ENCODE results near the gene RPS21. TPM values are rescaled to one million over a fixed set of nuclear protein-coding genes. Genes with fewer than 3 reads are reported as not detected.

Gene RPS21
- total and polyA plus RNA-seq, 4 donors, result 278 to 1,588 (median 439) TPM

DNA sequence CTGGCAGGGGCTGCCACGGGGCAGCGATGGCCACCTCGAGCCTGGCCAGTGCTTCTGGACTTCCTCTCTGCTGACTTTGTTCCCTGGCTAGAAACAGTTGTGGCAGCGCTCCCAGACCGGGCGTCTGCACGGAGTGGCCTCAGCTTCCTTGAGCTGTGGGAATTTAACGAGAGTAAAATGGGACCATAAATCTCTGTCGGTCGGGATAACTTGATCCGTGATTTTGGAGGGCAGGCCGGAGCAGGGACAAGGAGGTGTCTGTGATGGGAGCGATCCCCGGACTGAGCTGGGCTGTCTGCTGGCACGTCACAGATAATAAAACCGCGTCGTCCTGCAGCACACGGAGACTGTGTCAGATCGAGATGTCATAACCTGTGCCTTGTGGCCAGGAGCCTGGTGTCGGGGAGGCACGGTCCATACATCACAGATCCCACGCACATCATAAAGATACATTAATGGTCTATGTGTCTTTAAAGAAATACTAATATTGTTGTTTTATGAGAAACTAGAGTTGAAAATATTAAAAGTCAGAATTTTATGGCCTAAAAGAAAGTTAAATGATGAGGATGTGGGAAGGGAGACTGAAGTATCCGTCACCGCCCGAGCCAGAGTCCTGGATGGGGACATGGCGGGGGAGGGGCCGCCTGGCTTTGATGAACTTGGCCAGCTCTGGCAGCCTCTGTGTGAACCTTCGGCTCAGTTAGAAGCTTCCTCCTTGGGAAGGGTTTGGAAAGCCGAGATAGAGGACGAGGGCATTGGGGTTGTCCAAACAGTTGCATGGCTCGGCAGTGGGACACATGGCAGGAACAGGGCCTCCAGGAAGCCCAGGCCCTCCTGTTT, 47.0 kb downstream of the RPS21 start:
- no peak for TF ChIP-seq HNF4A (conservative IDR thresholded peaks at IDR 0.05)
- TF ChIP-seq RXRA (IDR thresholded peaks at IDR 0.05), result peak in 1 of 2 donors; percentile 28
- Histone ChIP-seq H3K4me1 (ENCODE audit: control insufficient read depth in 4 of 4, insufficient read depth in 4 of 4, low read length in 3 of 4) (no peaks in the 10 kb centered on the region), H3K36me3 (ENCODE audit: control insufficient read depth in 4 of 4, insufficient read depth in 3 of 4, low read depth in 1 of 4, low read length in 3 of 4) (no peaks in the 10 kb centered on the region), H3K9ac (ENCODE audit: low read depth in 1 of 2, low read length in 2 of 2) (no peak overlapping the region), H3K9me3 (ENCODE audit: control insufficient read depth in 4 of 4, low read length in 3 of 4) (no peaks in the 10 kb centered on the region), H3K4me3 (ENCODE audit: low read depth in 1 of 3, low read length in 3 of 3) (no peak overlapping the region), H3K27ac (ENCODE audit: low read depth in 1 of 2, low read length in 2 of 2) (no peak overlapping the region), H3K27me3 (ENCODE audit: control insufficient read depth in 4 of 4, insufficient read depth in 4 of 4, low read length in 3 of 4) (peaks cover 0 to 3% (median 0%) of the 10 kb centered on the region in 4 donors)
- DNase-seq (ENCODE audit: low spot score), result no peak
- WGBS, result 49% methylated on average over 32 of the region's 32 CpGs

DNA sequence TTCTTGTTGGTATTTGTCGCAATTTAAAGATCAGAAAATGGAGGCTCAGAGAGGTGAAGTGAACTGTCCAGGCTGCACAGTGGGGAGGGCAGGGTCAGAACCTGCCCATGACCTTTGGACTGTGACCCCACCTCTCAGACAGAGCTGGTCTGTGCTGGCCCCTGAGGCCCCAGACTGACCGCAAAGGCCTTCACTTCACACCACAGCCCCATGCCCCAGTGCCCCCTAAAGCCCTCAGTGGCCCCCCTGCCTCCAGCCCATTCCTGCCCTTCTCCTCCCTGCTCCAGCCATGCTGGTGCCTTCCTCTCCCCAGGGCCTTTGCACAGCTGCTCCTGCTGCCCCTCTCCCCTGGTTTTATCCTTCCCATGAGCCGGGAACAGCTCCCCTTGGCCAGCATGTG, 49.8 kb downstream of the RPS21 start:
- H3K9ac ChIP-seq (ENCODE audit: low read depth in 1 of 2, low read length in 2 of 2), result no peak overlapping the region
- H3K4me1 ChIP-seq (ENCODE audit: control insufficient read depth in 4 of 4, insufficient read depth in 4 of 4, low read length in 3 of 4), result no peaks in the 10 kb centered on the region
- no peaks in the 10 kb centered on the region for H3K9me3 ChIP-seq (ENCODE audit: control insufficient read depth in 4 of 4, low read length in 3 of 4)
- H3K27me3 ChIP-seq (ENCODE audit: control insufficient read depth in 4 of 4, insufficient read depth in 4 of 4, low read length in 3 of 4), result peaks cover 0 to 3% (median 0%) of the 10 kb centered on the region in 4 donors
- H3K4me3 ChIP-seq (ENCODE audit: low read depth in 1 of 3, low read length in 3 of 3), result no peak overlapping the region
- DNase-seq (ENCODE audit: low spot score), result no peak
- no peaks in the 10 kb centered on the region for H3K36me3 ChIP-seq (ENCODE audit: control insufficient read depth in 4 of 4, insufficient read depth in 3 of 4, low read depth in 1 of 4, low read length in 3 of 4)
- 84% methylated on average over 3 of the region's 3 CpGs for WGBS
- no peak overlapping the region for H3K27ac ChIP-seq (ENCODE audit: low read depth in 1 of 2, low read length in 2 of 2)
- TF ChIP-seq, protein P1, sequence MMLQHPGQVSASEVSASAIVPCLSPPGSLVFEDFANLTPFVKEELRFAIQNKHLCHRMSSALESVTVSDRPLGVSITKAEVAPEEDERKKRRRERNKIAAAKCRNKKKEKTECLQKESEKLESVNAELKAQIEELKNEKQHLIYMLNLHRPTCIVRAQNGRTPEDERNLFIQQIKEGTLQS (IDR thresholded peaks at IDR 0.05), result no peak
- no peak for TF ChIP-seq RAD21 (IDR thresholded peaks at IDR 0.05)
- TF ChIP-seq HNF4A (conservative IDR thresholded peaks at IDR 0.05), result no peak
- TF ChIP-seq SP1 (IDR thresholded peaks at IDR 0.05), result no peak
- no peak for TF ChIP-seq HNF4G (IDR thresholded peaks at IDR 0.05)
- no peak for TF ChIP-seq NR2F2 (IDR thresholded peaks at IDR 0.05)
- no peak for TF ChIP-seq EGR1 (IDR thresholded peaks at IDR 0.05; ENCODE audit: low read depth in 2 of 2)
- no peak for TF ChIP-seq FOXA1 (IDR thresholded peaks at IDR 0.05)
- TF ChIP-seq TAF1 (conservative IDR thresholded peaks at IDR 0.05), result no peak

DNA sequence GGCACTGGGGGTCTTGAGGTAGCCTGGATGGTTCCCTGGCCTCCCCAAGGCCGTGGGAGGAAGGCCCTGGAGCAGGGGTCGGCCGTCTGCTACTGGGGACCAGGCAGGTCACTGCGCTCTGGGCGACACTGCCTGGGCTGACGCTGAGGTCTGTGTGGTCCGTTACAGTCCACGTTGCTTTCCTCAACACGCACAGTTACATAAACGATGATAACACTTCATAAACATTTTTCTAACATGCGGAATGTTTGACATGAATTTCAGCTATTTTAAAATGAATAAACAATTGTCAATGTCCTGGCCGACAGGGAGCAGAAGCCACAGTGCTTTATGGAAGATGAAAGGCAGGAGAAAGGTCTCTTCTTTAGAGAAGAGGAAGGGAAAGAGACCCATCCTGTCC, 50.6 kb downstream of the RPS21 start:
- peaks cover 0 to 3% (median 1%) of the 10 kb centered on the region in 4 donors for H3K27me3 ChIP-seq (ENCODE audit: control insufficient read depth in 4 of 4, insufficient read depth in 4 of 4, low read length in 3 of 4)
- WGBS, result 69% methylated on average over 12 of the region's 12 CpGs
- DNase-seq (ENCODE audit: low spot score), result no peak
- no peaks in the 10 kb centered on the region for H3K36me3 ChIP-seq (ENCODE audit: control insufficient read depth in 4 of 4, insufficient read depth in 3 of 4, low read depth in 1 of 4, low read length in 3 of 4)
- H3K27ac ChIP-seq (ENCODE audit: low read depth in 1 of 2, low read length in 2 of 2), result no peak overlapping the region
- no peak overlapping the region for H3K4me3 ChIP-seq (ENCODE audit: low read depth in 1 of 3, low read length in 3 of 3)
- H3K9me3 ChIP-seq (ENCODE audit: control insufficient read depth in 4 of 4, low read length in 3 of 4), result no peaks in the 10 kb centered on the region
- no peak for TF ChIP-seq FOXA2 (IDR thresholded peaks at IDR 0.05)
- no peak for TF ChIP-seq HNF4G (IDR thresholded peaks at IDR 0.05)
- TF ChIP-seq RXRA (IDR thresholded peaks at IDR 0.05), result peak in 1 of 2 donors; percentile 46
- no peak overlapping the region for H3K9ac ChIP-seq (ENCODE audit: low read depth in 1 of 2, low read length in 2 of 2)
- H3K4me1 ChIP-seq (ENCODE audit: control insufficient read depth in 4 of 4, insufficient read depth in 4 of 4, low read length in 3 of 4), result no peaks in the 10 kb centered on the region

DNA sequence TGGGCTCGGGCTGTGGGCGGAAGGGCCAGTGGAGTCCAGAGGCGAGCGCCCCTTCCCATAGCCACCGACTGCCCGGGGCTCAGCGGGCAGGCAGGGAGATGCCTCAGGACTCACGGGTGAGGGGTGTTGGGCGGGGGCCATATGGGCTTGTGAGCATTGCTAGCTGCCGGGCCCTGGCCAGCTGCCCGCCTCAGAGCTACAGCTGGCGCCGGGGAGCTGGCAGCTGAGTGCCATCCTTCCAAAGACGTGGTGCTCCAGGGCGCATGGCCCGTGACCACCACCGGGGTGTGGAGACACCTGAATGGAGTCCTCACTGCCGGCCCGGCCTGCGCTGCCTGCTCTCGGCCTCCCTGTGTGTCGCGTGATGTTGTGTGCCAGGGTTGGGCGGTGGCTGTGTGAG, 51.0 kb downstream of the RPS21 start:
- WGBS, result 81% methylated on average over 24 of the region's 24 CpGs
- Histone ChIP-seq H3K4me3 (ENCODE audit: low read depth in 1 of 3, low read length in 3 of 3) (no peak overlapping the region), H3K27ac (ENCODE audit: low read depth in 1 of 2, low read length in 2 of 2) (no peak overlapping the region), H3K9ac (ENCODE audit: low read depth in 1 of 2, low read length in 2 of 2) (no peak overlapping the region), H3K27me3 (ENCODE audit: control insufficient read depth in 4 of 4, insufficient read depth in 4 of 4, low read length in 3 of 4) (peaks cover 0 to 3% (median 1%) of the 10 kb centered on the region in 4 donors), H3K9me3 (ENCODE audit: control insufficient read depth in 4 of 4, low read length in 3 of 4) (no peaks in the 10 kb centered on the region), H3K4me1 (ENCODE audit: control insufficient read depth in 4 of 4, insufficient read depth in 4 of 4, low read length in 3 of 4) (no peaks in the 10 kb centered on the region), H3K36me3 (ENCODE audit: control insufficient read depth in 4 of 4, insufficient read depth in 3 of 4, low read depth in 1 of 4, low read length in 3 of 4) (no peaks in the 10 kb centered on the region)
- no peak for DNase-seq (ENCODE audit: low spot score)
- TF ChIP-seq HNF4A (conservative IDR thresholded peaks at IDR 0.05) (no peak), RXRA (IDR thresholded peaks at IDR 0.05) (no peak), HNF4G (IDR thresholded peaks at IDR 0.05) (no peak), SP1 (IDR thresholded peaks at IDR 0.05) (no peak), GABPA (IDR thresholded peaks at IDR 0.05 in 1 of 2, conservative IDR thresholded peaks at IDR 0.05 in 1 of 2) (no peak), RAD21 (IDR thresholded peaks at IDR 0.05) (no peak), EGR1 (IDR thresholded peaks at IDR 0.05; ENCODE audit: low read depth in 2 of 2) (no peak), FOXA2 (IDR thresholded peaks at IDR 0.05) (no peak), FOXA1 (IDR thresholded peaks at IDR 0.05) (no peak), TAF1 (conservative IDR thresholded peaks at IDR 0.05) (no peak), YY1 (IDR thresholded peaks at IDR 0.05) (no peak)
- TF ChIP-seq, protein P2, sequence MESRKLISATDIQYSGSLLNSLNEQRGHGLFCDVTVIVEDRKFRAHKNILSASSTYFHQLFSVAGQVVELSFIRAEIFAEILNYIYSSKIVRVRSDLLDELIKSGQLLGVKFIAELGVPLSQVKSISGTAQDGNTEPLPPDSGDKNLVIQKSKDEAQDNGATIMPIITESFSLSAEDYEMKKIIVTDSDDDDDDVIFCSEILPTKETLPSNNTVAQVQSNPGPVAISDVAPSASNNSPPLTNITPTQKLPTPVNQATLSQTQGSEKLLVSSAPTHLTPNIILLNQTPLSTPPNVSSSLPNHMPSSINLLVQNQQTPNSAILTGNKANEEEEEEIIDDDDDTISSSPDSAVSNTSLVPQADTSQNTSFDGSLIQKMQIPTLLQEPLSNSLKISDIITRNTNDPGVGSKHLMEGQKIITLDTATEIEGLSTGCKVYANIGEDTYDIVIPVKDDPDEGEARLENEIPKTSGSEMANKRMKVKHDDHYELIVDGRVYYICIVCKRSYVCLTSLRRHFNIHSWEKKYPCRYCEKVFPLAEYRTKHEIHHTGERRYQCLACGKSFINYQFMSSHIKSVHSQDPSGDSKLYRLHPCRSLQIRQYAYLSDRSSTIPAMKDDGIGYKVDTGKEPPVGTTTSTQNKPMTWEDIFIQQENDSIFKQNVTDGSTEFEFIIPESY (IDR thresholded peaks at IDR 0.05), result no peak
- TF ChIP-seq, protein P3, sequence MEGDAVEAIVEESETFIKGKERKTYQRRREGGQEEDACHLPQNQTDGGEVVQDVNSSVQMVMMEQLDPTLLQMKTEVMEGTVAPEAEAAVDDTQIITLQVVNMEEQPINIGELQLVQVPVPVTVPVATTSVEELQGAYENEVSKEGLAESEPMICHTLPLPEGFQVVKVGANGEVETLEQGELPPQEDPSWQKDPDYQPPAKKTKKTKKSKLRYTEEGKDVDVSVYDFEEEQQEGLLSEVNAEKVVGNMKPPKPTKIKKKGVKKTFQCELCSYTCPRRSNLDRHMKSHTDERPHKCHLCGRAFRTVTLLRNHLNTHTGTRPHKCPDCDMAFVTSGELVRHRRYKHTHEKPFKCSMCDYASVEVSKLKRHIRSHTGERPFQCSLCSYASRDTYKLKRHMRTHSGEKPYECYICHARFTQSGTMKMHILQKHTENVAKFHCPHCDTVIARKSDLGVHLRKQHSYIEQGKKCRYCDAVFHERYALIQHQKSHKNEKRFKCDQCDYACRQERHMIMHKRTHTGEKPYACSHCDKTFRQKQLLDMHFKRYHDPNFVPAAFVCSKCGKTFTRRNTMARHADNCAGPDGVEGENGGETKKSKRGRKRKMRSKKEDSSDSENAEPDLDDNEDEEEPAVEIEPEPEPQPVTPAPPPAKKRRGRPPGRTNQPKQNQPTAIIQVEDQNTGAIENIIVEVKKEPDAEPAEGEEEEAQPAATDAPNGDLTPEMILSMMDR (IDR thresholded peaks at IDR 0.05; ENCODE audit: low read depth, low read length, missing input control), result no peak
- TF ChIP-seq, protein P1 (IDR thresholded peaks at IDR 0.05), result no peak
- TF ChIP-seq, protein P4, sequence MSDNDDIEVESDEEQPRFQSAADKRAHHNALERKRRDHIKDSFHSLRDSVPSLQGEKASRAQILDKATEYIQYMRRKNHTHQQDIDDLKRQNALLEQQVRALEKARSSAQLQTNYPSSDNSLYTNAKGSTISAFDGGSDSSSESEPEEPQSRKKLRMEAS (IDR thresholded peaks at IDR 0.05), result no peak

Measured in liver (tissue), 9 donors.